Measurements from ENCODE around the gene AKAP14.

DNA sequence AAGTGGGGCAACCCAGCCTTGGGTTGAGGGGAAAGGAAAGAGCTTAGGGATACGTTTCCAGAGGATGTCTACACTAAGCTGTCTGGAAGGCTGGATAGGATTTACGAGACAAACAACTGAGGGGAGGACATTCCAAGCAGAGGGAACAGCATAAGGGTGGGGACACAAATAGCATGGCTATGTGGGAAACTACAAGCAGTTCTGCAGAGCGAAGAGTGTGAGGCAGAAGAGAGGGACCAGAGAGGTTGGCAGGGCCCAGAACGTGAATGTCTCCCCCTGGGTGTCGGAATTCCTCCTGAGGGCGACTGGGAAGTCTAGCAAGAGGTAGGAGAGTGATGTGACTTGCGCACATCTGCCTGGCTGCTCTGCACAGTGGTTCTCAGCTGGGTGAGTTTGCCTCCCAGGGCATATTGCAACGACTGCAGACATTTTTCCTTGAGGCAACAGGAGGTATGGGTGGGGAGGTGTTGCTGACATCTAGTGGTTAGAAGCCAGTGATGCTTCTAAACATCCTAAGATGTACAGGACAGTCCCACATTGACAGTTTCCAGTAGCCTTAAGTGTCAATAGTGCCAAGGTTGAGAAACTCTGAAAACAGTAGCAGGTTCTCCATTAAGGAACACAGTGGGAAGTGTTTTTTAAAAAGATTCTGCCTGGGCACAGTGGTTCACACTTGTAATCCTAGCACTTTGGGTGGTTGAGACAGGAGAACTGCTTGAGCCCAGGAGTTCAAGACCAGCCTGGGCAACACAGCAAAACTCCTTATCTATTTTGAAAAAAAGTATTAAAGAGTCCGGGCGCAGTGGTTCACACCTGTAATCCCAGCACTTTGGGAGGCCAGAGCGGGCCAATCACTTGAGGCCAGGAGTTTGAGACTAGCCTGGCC, 14.9 kb upstream of the AKAP14 start:
- TF ChIP-seq CTCF (IDR thresholded peaks at IDR 0.05; ENCODE audit: low read depth, low read length, missing input control) (peak; percentile 57), RAD21 (IDR thresholded peaks at IDR 0.05) (peak; percentile 76 to 87), ATF3 (IDR thresholded peaks at IDR 0.05) (no peak), RXRA (IDR thresholded peaks at IDR 0.05) (no peak), YY1 (IDR thresholded peaks at IDR 0.05) (no peak), SP1 (IDR thresholded peaks at IDR 0.05) (no peak), TAF1 (conservative IDR thresholded peaks at IDR 0.05) (no peak), EGR1 (IDR thresholded peaks at IDR 0.05; ENCODE audit: low read depth in 2 of 2) (no peak), HNF4A (conservative IDR thresholded peaks at IDR 0.05) (no peak), JUND (IDR thresholded peaks at IDR 0.05) (no peak), GABPA (IDR thresholded peaks at IDR 0.05 in 1 of 2, conservative IDR thresholded peaks at IDR 0.05 in 1 of 2) (no peak)
- TF ChIP-seq, protein P1, sequence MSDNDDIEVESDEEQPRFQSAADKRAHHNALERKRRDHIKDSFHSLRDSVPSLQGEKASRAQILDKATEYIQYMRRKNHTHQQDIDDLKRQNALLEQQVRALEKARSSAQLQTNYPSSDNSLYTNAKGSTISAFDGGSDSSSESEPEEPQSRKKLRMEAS (IDR thresholded peaks at IDR 0.05), result no peak
- TF ChIP-seq, protein P2, sequence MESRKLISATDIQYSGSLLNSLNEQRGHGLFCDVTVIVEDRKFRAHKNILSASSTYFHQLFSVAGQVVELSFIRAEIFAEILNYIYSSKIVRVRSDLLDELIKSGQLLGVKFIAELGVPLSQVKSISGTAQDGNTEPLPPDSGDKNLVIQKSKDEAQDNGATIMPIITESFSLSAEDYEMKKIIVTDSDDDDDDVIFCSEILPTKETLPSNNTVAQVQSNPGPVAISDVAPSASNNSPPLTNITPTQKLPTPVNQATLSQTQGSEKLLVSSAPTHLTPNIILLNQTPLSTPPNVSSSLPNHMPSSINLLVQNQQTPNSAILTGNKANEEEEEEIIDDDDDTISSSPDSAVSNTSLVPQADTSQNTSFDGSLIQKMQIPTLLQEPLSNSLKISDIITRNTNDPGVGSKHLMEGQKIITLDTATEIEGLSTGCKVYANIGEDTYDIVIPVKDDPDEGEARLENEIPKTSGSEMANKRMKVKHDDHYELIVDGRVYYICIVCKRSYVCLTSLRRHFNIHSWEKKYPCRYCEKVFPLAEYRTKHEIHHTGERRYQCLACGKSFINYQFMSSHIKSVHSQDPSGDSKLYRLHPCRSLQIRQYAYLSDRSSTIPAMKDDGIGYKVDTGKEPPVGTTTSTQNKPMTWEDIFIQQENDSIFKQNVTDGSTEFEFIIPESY (IDR thresholded peaks at IDR 0.05), result no peak
- TF ChIP-seq, protein P3, sequence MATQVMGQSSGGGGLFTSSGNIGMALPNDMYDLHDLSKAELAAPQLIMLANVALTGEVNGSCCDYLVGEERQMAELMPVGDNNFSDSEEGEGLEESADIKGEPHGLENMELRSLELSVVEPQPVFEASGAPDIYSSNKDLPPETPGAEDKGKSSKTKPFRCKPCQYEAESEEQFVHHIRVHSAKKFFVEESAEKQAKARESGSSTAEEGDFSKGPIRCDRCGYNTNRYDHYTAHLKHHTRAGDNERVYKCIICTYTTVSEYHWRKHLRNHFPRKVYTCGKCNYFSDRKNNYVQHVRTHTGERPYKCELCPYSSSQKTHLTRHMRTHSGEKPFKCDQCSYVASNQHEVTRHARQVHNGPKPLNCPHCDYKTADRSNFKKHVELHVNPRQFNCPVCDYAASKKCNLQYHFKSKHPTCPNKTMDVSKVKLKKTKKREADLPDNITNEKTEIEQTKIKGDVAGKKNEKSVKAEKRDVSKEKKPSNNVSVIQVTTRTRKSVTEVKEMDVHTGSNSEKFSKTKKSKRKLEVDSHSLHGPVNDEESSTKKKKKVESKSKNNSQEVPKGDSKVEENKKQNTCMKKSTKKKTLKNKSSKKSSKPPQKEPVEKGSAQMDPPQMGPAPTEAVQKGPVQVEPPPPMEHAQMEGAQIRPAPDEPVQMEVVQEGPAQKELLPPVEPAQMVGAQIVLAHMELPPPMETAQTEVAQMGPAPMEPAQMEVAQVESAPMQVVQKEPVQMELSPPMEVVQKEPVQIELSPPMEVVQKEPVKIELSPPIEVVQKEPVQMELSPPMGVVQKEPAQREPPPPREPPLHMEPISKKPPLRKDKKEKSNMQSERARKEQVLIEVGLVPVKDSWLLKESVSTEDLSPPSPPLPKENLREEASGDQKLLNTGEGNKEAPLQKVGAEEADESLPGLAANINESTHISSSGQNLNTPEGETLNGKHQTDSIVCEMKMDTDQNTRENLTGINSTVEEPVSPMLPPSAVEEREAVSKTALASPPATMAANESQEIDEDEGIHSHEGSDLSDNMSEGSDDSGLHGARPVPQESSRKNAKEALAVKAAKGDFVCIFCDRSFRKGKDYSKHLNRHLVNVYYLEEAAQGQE (IDR thresholded peaks at IDR 0.05), result no peak
